HepG2 (cell line): ENCODE measurements around the gene GMEB1. TPM values are rescaled to one million over a fixed set of nuclear protein-coding genes. Genes with fewer than 3 reads are reported as not detected.

Source experiments
- ARNT ChIP-seq: fragments of 450-650 bp; IDR thresholded peaks from 2 replicates; pipeline ENCODE4 v1.6.1; 2017
- CSRNP1 ChIP-seq: sonication (generic); formaldehyde crosslinking; IDR thresholded peaks from 2 replicates; pipeline ENCODE4 v1.8.1; 2023; ENCODE audit warnings: mild to moderate bottlenecking, missing genetic modification reagents
- DPF2 ChIP-seq: sonication (generic); formaldehyde crosslinking; IDR thresholded peaks from 2 replicates; pipeline ENCODE4 v1.4.0; 2020; ENCODE audit warnings: mild to moderate bottlenecking, low read depth, missing genetic modification reagents, borderline replicate concordance
- FOXK2 ChIP-seq: fragments of 450-650 bp; IDR thresholded peaks from 2 replicates; pipeline ENCODE4 v1.6.1; 2016
- KAT2B ChIP-seq: fragments of 150-350 bp; IDR thresholded peaks from 2 replicates; pipeline ENCODE4 v1.6.1; 2014; ENCODE audit warnings: low read depth, low read length, borderline replicate concordance
- KLF9 ChIP-seq: IDR thresholded peaks from 2 replicates; pipeline ENCODE4 v1.6.1; 2016; ENCODE audit warnings: low read depth
- MAF1 ChIP-seq: sonication (generic); formaldehyde crosslinking; IDR thresholded peaks from 2 replicates; pipeline ENCODE4 v1.5.0; 2020; ENCODE audit warnings: missing genetic modification reagents, borderline replicate concordance
- SIX1 ChIP-seq: sonication (generic); formaldehyde crosslinking; IDR thresholded peaks from 2 replicates; pipeline ENCODE4 v1.4.0; 2020; ENCODE audit warnings: missing genetic modification reagents, borderline replicate concordance
- ZFP36L1 ChIP-seq: sonication (generic); formaldehyde crosslinking; IDR thresholded peaks from 2 replicates; pipeline ENCODE4 v1.8.0; 2022; ENCODE audit warnings: mild to moderate bottlenecking, missing genetic modification reagents, moderate library complexity
- ZNF142 ChIP-seq: sonication (generic); formaldehyde crosslinking; IDR thresholded peaks from 2 replicates; pipeline ENCODE4 v1.4.0; 2020; ENCODE audit warnings: missing genetic modification reagents
- ZNF317 ChIP-seq: sonication (generic); formaldehyde crosslinking; IDR thresholded peaks from 2 replicates; pipeline ENCODE4 v1.5.0; 2020; ENCODE audit warnings: mild to moderate bottlenecking, missing genetic modification reagents
- ZNF329 ChIP-seq: sonication (generic); formaldehyde crosslinking; IDR thresholded peaks from 2 replicates; pipeline ENCODE4 v1.9.0; 2021; ENCODE audit warnings: low read depth, mild to moderate bottlenecking, missing genetic modification reagents
- ZNF432 ChIP-seq: sonication (generic); formaldehyde crosslinking; IDR thresholded peaks from 2 replicates; pipeline ENCODE4 v1.5.0; 2020; ENCODE audit warnings: missing genetic modification reagents, mild to moderate bottlenecking, borderline replicate concordance
- ZNF510 ChIP-seq: sonication (generic); formaldehyde crosslinking; IDR thresholded peaks from 2 replicates; pipeline ENCODE4 v1.4.0; 2020; ENCODE audit warnings: low read depth, mild to moderate bottlenecking, missing genetic modification reagents
- polyA plus RNA-seq, 8 experiments: library from polyadenylated mRNA; depleted of rRNA in 3 of 8; stranded (reverse) in 7 of 8; unstranded in 1 of 8; fragments of >200 nt; fragmentation: Illumina TruSeq in 4 of 8; extraction: Trizol in 4 of 8; gene quantifications; 2 replicates each; pipeline versions ENCODE4 v1.2.1 to v1.2.3, GENCODE V29; 2011 to 2016; ENCODE audit warnings: low read depth in 4 of 8, missing spikeins in 1 of 8, mixed read lengths in 1 of 8; ENCODE audit not compliant: insufficient read depth in 1 of 8
- total RNA-seq, 5 experiments: library from RNA; depleted of rRNA; stranded (reverse); fragments of >200 nt; fragmentation: Illumina TruSeq; extraction: Trizol; gene quantifications; 2 replicates each; pipeline ENCODE4 v1.2.3, GENCODE V29; 2016; ENCODE audit warnings: low read depth in 1 of 5
- TF ChIP-seq, protein P1 (sequence below): sonication (generic); formaldehyde crosslinking; conservative IDR thresholded peaks from 2 replicates; pipeline ENCODE4 v1.8.1; 2023; ENCODE audit warnings: missing genetic modification reagents
- TF ChIP-seq, protein P2 (sequence below): sonication (generic); formaldehyde crosslinking; IDR thresholded peaks from 2 replicates; pipeline ENCODE4 v1.4.0; 2020; ENCODE audit warnings: missing genetic modification reagents, mild to moderate bottlenecking, borderline replicate concordance

GMEB1 gene
- total and polyA plus RNA-seq, 2 of the 13 experiments (the other 11 are each of a cell fraction or from before 2014, with no cell fraction given), result 3.0 to 6.0 TPM

- TF ChIP-seq KAT2B, result no peak
- TF ChIP-seq DPF2, result peak; percentile 45; the same call in 1 of the 2 replicates
- no peak for TF ChIP-seq ZNF142 (CRISPR knock-in tag)
- no peak for TF ChIP-seq KLF9 (CRISPR knock-in tag)
- TF ChIP-seq, protein P1, sequence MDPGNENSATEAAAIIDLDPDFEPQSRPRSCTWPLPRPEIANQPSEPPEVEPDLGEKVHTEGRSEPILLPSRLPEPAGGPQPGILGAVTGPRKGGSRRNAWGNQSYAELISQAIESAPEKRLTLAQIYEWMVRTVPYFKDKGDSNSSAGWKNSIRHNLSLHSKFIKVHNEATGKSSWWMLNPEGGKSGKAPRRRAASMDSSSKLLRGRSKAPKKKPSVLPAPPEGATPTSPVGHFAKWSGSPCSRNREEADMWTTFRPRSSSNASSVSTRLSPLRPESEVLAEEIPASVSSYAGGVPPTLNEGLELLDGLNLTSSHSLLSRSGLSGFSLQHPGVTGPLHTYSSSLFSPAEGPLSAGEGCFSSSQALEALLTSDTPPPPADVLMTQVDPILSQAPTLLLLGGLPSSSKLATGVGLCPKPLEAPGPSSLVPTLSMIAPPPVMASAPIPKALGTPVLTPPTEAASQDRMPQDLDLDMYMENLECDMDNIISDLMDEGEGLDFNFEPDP (CRISPR knock-in tag), result no peak
- peak; percentile 54; the same call in 1 of the 2 replicates for TF ChIP-seq ZNF317
- TF ChIP-seq CSRNP1 (CRISPR knock-in tag), result peak; percentile 92; the same call in 1 of the 2 replicates
- peak; percentile 69 for TF ChIP-seq SIX1 (CRISPR knock-in tag)
- TF ChIP-seq ZNF329, result peak; percentile 73; the same call in 1 of the 2 replicates
- TF ChIP-seq ZNF510 (CRISPR knock-in tag), result peak; percentile 86; the same call in 1 of the 2 replicates
- TF ChIP-seq ZFP36L1 (CRISPR knock-in tag), result peak; percentile 46; the same call in 1 of the 2 replicates
- TF ChIP-seq ARNT, result no peak
- TF ChIP-seq, protein P2, sequence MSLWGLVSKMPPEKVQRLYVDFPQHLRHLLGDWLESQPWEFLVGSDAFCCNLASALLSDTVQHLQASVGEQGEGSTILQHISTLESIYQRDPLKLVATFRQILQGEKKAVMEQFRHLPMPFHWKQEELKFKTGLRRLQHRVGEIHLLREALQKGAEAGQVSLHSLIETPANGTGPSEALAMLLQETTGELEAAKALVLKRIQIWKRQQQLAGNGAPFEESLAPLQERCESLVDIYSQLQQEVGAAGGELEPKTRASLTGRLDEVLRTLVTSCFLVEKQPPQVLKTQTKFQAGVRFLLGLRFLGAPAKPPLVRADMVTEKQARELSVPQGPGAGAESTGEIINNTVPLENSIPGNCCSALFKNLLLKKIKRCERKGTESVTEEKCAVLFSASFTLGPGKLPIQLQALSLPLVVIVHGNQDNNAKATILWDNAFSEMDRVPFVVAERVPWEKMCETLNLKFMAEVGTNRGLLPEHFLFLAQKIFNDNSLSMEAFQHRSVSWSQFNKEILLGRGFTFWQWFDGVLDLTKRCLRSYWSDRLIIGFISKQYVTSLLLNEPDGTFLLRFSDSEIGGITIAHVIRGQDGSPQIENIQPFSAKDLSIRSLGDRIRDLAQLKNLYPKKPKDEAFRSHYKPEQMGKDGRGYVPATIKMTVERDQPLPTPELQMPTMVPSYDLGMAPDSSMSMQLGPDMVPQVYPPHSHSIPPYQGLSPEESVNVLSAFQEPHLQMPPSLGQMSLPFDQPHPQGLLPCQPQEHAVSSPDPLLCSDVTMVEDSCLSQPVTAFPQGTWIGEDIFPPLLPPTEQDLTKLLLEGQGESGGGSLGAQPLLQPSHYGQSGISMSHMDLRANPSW (CRISPR knock-in tag), result peak; percentile 100
- TF ChIP-seq FOXK2, result peak; percentile 32; the same call in 1 of the 2 replicates
- TF ChIP-seq ZNF432 (CRISPR knock-in tag), result no peak
- TF ChIP-seq MAF1 (CRISPR knock-in tag), result peak; percentile 39; the same call in 1 of the 2 replicates
Observed at GRCh38 chr1:28648474-28649198, 19.9 kb upstream of the GMEB1 start, which contains the start of gene RNU11 (continued).
